GM11168 (cell line): Measurements from ENCODE around the gene ELP5.

Source experiments
- in situ Hi-C: fragments of 300-500 bp; cut with MboI; formaldehyde crosslinking; loops from one replicate; pipeline ENCODE4 v1.12.0; 2022; ENCODE audit warnings: low sequenced_read_pairs; ENCODE audit not compliant: unreplicated experiment

Gene ELP5

DNA sequence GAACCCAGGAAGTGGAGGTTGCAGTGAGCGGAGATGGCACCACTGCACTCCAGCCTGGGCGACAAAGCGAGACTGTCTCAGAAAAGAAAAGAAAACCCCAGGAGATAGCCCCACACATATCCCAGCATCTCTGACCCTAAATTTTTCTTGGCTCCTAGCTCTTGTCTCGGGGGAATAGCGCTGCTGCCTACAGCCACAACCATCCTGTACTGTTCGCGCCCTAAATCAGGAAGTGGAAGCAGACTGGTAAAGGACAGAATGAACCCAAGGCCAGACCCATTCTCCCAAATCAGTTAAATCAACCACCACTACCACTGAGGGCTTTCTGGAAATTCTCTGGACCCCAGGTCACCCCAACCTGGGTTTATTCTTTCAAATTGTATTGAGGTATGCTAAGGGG is 2.2 kb upstream of the ELP5 start:
- in situ Hi-C loops, result no loop called here

DNA sequence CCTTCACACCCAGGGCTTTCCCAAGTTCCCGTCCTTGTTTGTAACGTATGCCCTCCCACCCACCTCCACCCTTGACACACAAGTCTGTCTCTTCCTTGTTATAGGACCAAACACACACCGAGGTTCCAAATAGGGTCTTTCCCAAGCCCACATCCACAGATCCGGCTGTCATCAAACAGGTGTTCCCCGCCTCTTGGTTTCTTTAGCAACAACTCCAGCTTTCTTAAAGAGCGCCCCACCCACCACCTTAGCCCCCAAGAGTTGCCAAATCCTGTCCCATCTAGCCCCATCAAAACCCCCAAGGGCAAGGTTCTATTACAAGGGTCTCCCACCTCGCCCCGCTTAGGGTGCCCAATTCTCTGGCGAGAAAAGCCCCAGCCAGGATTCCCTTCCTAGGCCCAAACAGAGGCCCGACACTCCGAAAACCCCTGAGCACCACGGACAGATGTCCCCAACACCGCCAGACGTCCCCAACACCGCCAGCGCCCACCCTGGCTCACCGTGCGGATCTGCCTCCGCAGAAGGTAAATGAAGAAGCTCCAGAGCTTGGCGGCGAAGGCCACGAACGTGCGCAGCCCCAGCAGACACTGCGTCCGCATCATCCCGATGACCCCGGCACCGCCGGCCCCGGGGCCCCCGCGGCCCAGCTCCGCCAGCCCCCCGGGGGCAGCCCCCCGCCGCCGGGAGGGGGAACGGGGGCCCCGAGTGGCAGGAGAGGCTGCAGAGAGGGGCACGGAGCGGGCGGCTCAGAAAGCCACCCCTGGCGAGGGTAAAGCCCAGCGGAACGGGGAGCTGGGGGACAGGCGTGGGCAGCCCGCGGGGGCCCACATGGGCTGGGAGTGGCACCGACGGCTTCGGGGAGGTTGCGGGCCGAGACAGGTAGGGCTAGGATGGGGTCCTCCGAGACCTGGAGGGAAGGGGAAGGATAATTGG is 1.1 kb upstream of the ELP5 start:
- in situ Hi-C loops, result no loop called here

DNA sequence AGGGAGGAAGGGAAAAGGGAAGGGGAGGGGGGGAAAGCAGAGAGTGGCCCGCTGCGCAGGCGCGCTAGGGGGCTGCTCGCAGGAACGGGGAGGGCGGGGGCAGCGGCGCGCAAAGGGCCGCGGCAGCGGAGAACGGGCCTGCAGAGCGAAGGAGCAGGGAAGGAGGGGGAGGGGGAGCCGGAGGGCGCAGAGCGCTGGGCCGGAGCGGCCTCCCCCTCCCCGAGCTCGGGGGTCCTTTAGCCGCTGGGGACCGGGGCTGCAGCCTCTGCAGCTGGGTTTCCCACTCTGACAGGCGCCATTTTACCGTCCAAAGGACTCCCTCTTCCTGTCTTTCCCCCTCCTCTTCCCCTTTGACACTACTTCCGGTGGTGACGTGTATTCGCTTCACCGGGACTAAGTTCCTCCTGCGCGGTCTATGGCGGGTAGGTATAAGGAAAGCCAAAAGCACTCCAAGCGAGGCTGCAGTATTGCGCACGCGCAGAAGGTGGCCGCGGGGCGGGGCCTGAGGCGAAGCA is 297 bp upstream of the ELP5 start, which contains the start of gene CTDNEP1:
TSS of gene CTDNEP1 (minus strand) at position 74 of the 515 bp plus-strand sequence. CDS start 438 bp downstream, outside the sequence.
- in situ Hi-C loops, result no loop called here

DNA sequence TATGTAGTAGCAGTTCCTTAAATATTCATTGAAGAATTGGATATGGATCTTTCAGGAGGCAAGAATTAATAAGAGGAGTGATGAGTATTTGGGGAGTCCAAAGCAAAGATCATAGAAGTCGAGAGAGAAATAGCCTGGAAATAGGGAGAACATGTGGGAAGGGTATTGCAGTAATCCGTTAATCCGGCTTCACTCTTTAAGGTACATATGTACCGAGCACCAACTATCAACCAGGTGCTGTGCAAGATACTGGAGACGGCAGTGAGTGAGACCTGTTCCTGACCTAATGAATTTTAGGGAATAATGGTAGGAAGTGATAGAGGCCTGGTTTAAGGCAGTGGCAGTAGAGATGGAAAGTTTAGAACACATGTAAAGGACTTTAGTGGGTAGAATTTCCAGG is 1.1 kb downstream of the ELP5 start:
- in situ Hi-C loops, result no loop called here

DNA sequence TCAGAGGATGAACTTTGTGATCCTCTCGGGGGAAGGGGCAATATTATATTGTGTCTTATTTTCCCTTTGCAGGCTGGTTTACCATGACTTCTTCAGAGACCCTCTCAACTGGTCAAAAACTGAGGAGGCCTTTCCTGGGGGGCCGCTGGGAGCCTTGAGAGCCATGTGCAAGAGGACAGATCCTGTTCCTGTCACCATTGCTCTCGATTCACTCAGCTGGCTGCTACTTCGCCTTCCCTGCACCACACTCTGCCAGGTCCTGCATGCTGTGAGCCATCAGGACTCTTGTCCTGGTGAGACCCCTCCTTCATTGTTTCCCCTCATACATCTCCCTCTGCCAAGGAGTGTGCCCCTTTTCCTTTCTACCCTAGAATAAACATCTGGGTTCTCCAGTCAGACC is 2.5 kb downstream of the ELP5 start:
- in situ Hi-C loops, result no loop called here

DNA sequence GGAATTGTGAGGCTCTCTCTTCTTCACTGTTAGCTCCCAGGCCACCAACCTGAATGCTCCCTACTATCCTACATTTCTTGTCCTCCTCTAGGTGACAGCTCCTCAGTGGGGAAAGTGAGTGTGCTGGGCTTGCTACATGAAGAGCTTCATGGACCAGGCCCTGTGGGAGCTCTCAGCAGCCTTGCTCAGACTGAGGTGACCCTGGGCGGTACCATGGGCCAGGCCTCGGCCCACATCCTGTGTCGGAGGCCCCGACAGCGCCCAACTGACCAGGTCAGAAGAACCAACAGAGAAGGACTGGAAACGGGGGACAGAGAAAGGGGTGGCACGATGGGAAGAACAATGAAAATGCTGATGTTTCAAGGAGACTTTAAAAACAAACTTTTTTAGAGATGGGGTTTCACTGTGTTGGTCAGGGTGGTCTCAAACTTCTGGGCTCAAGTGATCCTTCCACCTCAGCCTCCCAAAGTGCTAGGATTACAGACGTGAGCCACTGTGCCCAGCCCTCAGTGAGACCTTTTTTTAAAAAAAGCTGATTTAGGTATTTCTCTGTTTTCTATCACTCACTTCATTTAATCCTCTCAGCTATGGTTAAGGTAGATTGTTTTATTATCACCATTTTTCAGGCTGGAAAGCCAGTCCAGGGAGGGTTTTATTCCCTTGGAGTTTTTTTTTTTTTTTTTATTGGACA is 4.9 kb downstream of the ELP5 start:
- in situ Hi-C loops, result no loop called here

DNA sequence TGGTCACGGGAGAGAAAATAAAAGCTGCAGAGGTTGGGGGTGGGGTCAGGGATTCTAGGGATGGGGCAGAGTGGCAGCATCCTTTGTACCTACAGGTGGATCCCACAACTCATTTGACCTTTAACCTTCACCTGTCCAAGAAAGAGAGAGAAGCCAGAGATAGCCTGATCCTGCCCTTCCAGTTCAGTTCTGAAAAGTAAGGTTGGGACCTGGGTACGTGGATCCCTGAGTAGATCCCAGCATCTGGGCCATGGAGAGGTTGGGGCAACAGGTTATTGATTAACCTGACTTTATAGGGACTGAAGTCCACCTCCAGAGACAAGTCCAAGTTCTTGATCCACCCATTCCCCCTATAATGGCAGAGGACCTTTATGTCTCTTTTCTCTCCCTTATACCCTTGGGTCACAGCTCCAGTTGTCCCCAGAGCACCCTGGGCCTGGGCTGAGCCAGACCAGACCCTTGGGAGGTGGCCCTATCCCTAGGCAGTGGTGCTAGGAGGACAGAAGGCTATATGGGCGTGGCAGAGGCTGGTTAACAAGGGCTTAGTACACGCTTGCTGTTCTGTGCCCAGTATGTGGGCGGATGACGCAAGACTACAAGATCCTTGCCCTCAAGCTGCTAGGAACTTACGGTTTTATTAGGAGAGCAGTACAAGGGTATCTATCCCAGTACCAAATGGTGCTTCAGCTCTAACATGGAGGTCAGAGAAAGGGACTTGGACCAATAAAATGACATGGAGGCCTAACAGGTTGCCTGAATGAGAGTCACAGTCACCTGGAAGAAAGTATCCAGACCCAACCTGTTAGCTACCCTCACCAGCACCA is 6.9 kb downstream of the ELP5 start:
- in situ Hi-C loops, result no loop called here

DNA sequence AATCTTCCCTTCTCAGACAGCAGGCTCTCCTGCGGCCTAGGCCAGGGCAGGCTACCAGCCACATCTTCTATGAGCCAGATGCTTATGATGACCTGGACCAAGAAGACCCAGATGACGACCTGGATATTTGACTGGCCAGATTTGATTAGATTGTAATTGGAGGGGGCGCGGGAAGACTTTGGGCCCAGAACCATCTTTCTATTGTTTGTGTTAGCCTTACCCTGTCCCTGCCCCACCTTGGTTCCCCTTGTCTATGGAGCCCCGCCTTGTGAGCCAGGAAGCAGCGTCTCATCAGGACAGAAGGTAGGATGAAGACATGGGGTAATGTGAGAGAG is 7.5 kb downstream of the ELP5 start:
- in situ Hi-C loops, result no loop called here

DNA sequence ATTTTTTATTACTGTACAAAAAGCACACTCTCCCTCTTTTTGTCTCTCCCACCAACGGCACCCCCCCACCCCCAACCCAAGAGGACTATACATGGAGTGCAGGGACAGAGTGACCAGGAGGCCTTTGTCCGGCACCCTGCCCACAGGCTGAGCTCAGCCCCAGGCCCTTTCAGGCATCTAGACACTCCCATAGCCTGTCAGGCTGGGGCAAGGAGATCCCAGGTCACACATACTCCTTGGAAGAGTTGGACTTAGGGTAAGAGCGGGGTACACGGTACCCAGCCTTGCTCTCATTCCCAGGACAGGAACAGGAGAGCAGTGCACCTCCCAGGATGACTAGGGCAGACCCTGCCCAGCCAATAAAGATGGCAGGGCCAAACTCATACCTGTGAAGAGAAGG is 8.1 kb downstream of the ELP5 start:
- in situ Hi-C loops, result no loop called here

DNA sequence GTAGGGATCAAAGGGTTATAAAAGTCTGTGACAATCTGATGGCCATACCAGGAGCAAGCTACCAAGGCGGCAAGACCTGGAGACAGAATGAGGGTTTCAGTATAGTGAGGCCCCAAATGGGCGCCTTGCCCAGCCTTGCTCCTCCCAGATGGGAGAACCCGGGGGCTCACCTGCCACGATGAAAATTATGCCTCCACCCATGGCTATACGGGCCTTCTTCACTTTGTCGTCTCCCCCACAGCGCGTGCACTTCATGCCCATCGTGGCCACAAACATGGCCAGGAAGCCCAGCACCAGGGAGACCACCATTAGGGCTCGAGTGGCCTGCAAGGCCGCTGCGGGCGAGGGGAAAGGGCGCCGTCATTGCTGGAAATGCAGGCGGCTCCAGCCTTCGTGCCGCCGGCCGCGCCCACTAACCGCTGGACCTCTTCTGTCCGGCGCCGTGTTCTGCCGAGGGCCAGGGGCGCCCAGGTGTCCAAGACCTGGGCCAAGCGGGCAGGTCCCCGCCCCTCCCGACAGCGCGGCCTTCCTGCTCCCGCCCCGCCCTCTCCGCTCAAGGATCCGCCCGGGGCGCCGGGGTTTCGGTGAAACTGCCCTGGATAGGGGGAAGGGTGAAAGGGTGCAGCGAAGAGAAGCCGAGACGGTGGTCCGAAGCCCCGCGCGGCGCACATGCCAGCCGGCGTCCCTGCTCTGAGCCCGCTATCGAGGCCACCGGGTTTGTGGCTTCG is 8.8 kb downstream of the ELP5 start:
- in situ Hi-C loops, result no loop called here

DNA sequence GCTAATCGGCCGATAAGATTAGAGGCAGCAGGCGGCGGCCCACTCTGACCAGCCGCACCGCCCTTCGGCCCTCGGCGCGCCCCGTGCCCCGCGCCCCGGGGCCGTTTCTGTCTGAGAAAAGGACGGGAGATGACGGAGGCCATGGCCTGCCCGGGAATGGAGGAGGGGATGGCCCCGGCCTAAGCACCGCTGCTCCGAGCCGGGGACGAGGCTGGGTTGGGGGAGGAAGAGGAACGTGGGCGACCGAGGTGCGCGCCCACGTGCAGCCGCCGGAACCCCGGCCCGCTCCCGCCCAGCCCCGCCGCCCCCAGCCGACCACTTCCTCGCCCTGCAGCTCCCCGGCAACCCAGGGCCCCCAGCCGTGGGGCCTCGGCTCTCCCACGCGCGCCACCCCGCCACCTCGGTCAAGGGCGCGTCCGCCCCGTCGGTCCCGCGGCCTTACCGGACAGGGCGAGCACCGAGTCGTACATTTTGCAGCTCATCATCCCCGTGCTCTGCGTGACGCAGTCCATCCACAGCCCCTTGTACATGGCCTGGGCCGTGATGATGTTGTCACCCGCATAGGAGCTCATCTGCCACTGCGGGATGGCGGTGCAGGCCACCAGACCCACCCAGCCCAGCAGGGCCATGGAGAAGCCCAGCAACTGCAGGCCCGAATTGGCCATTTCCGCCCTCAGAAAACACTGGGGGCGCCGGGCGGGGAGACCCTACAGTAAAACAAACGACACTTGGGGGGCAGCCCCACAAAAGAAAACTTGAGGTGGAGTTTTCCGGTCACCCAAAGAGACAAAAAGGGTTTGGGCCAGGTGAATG is 9.6 kb downstream of the ELP5 start:
- in situ Hi-C loops, result no loop called here

DNA sequence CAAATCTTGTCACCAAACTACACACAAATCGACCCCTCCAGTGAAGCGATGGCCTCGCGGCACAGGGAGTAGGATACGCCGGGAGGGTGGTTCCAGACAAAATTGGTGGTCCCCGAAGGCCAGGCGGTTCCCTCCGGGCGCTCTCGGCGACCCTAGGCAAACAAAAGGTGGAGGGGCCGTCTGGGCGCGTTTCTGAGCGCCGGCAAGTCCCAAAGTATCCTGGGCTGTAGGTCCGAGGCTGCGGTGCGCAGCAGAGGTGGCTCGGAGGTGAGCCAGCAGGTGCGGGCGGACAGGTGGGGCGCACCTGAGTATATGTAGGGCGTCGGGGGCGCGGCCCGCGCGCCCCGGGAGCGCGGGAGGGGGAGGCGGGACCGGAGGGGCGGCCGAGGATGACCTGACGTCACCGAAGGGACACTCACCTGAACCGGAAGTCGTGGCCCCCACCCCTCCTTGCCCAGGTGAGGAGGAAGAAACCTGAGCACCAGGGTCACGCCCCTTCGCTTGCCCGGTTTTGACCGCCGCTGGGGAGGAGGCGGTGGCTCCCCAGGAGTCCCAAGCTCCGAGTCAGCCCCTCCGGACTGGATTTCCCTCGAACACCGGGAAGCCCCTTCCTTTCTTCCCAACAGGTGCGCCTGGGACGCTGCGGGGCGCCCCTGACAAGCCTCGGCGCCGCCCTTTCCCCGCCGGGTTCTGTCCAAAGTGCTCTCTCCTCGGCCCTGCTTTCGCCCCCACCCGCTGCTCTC is 10.3 kb downstream of the ELP5 start, which contains the start of gene CLDN7:
TSS of gene CLDN7 (minus strand) at position 287 of the 743 bp plus-strand sequence. CDS start 435 bp downstream, outside the sequence.
- in situ Hi-C loops, result no loop called here

DNA sequence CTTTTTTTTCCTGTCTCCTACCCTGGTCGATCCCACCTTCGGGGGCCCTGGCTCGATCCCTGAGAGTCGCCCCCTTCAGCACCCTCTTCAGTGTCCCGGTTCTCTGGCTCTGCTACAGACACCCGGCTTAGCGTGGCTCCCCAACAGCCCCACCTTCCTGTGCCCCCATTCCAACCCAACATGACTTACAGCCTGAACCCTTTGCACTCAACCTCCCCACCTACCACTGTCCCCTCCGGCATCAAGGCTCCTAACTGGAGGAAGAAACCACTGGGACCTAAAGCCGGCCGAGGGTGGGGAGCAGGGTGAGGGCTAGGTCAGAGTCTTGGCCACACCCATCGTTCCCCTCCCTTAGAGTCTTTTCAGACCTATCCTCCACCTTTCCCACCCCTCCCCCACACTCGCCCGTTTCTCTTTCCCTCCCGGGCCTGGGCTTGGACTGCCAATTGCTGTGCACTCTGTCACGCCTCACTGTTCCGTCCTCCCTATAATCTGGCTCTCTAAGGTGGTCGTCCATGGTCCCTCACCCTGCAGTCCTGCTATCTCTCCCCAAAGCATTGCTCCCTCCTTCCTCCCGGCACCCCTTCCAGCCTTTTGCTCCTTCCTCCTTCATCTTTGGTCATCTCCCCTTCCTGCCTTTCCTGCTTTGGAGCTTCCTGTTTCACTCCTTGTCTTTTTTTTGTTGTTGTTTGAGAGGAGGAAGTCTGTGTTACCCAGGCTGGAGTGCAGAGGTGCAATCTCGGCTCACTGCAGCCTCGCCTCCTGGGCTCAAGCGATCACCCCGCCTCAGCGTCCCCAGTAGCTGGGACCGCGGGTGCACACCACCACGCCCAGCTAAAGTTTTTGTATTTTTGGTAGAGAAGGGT is 11.2 kb downstream of the ELP5 start:
- in situ Hi-C loops, result no loop called here

DNA sequence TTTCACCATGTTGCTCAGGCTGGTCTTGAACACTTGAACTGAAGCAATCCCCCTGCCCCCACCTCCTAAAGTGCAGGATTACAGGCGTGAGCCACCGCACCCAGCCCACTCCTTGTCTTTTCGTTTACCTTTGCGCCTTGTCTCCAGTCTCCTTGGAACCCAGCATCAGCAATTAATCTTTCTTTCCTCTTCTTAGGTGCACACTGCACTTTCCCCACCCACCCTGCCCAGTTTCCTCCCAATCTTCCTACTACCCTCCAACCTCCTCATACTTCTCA is 11.7 kb downstream of the ELP5 start:
- in situ Hi-C loops, result no loop called here

DNA sequence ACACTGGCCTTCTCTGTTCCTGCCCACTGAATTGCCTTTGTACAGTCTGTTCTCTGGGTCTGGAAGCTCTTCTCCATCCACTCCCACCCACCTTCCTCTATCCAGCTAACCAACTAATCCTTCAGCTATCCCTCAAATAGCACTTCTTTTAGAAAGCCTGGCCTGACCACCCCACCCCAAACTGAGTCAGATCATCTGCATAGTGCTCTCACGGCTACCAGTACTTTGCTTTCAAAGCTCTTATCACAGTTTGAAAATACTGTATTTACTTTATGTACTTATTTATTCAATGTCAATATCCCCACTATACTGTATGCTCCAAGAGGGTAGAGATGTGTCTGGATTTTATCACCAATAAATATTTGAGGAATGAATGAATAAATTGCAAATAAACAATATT is 14.8 kb downstream of the ELP5 start:
- in situ Hi-C loops, result no loop called here

DNA sequence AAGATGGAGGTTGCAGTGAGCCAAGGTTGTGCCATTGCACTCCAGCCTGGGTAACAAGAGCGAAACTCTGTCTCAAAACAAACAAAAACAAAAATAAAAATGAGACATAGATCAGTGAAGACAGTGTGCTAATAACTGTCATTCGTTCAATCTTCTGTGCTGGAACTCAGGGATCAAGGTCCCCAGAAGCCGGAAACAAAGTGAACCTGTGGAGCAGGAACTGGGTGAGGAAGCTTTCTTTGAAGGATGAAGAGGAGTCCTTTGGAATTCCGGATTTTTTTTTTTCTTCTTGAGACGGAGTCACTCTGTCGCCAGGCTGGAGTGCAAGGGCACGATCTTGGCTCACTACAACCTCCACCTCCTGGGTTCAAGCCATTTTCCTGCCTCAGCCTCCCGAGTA is 27.4 kb downstream of the ELP5 start:
- in situ Hi-C loops, result loop anchor here (10.0 kb wide), 1 partner anchor 155 kb away; the partner anchor contains the start of genes FGF11 and TMEM102

DNA sequence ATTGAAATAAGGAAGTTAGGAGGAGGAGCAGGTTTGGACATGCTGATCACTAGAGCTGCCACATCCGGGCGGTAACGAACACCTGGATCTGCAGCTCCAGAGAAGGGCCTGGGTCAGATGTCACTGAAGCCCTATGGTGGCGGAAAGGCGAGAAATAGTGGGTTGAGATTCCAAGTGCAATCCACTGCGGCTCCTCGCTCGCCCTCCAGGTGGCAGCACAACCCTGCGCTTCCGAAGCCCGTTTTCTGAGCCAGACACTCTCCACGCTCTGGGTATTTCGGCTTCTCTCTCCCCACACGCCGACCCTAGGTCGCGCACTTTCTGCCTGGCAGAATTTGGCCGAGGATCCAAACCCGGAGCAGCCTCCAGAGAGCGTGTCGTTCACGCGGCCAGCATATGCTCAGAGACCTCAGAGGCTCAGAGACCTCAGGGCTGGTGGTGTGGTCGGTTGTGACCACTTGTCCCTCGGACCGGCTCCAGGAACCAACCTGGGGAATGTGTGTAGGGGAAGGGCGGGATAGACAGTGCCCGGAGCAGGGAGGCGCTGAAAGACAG is 28.6 kb downstream of the ELP5 start:
- in situ Hi-C loops, result no loop called here
